Measurements from ENCODE around the gene ACAA1. TPM values are rescaled to one million over a fixed set of nuclear protein-coding genes. Genes with fewer than 3 reads are reported as not detected.
A peak's percentile ranks its signal among the peaks of the same experiment; 100 is the strongest.

Gene ACAA1
- total and polyA plus RNA-seq, 9 of the 15 experiments (the other 6 are each of a cell fraction or from before 2014, with no cell fraction given): 4.0 to 88.9 (median 57.2) TPM

- no peak for TF ChIP-seq ELK3 (CRISPR knock-in tag; IDR thresholded peaks at IDR 0.05)
- 0 out of 2 replicates have a peak, but pooled peaks have one; percentile 9 for TF ChIP-seq ATF6 (CRISPR knock-in tag; IDR thresholded peaks at IDR 0.05)
- TF ChIP-seq MEIS2 (IDR thresholded peaks at IDR 0.05; ENCODE audit: partially characterized antibody): no peak
- no peak for TF ChIP-seq HNRNPLL (IDR thresholded peaks at IDR 0.05; ENCODE audit: low read depth, low read length, poor library complexity, severe bottlenecking)
- TF ChIP-seq NKRF (IDR thresholded peaks at IDR 0.05; ENCODE audit: borderline replicate concordance): 0 out of 2 replicates have a peak, but pooled peaks have one; percentile 17
- TF ChIP-seq TAF7 (tag; IDR thresholded peaks at IDR 0.05): 0 out of 2 replicates have a peak, but pooled peaks have one; percentile 29
- TF ChIP-seq GABPB2 (CRISPR knock-in tag; conservative IDR thresholded peaks at IDR 0.05): no peak
- peak; percentile 8 for TF ChIP-seq PHF20 (IDR thresholded peaks at IDR 0.05; ENCODE audit: partially characterized antibody)
- TF ChIP-seq SMARCA5 (IDR thresholded peaks at IDR 0.05): 0 out of 2 replicates have a peak, but pooled peaks have one; percentile 33
- 0 out of 4 replicates have a peak, but pooled peaks of 1 of the 2 experiments have one; percentile 36 for TF ChIP-seq TBL1XR1 (IDR thresholded peaks at IDR 0.05; ENCODE audit: low read length in 2 of 2)
- 0 out of 2 replicates have a peak, but pooled peaks have one; percentile 40 for TF ChIP-seq ARID4B (CRISPR knock-in tag; IDR thresholded peaks at IDR 0.05)
- TF ChIP-seq JUND (IDR thresholded peaks at IDR 0.05; ENCODE audit: borderline replicate concordance, low read depth, low read length): no peak
- TF ChIP-seq JUND (tag; IDR thresholded peaks at IDR 0.05; ENCODE audit: borderline replicate concordance, low read depth, low read length): peak; percentile 36; the same call in 1 of the 3 replicates
- TF ChIP-seq NFE2 (IDR thresholded peaks at IDR 0.05; ENCODE audit: low read depth): no peak
- TF ChIP-seq GATA2 (CRISPR knock-in tag; IDR thresholded peaks at IDR 0.05): 0 out of 2 replicates have a peak, but pooled peaks have one; percentile 13
- TF ChIP-seq ZNF707 (CRISPR knock-in tag; conservative IDR thresholded peaks at IDR 0.05): no peak
- TF ChIP-seq NEUROD1 (IDR thresholded peaks at IDR 0.05; ENCODE audit: borderline replicate concordance, low read depth, low read length, partially characterized antibody): peak; percentile 19
- 0 out of 2 replicates have a peak, but pooled peaks have one; percentile 12 for TF ChIP-seq DPF2 (IDR thresholded peaks at IDR 0.05)
Observed at GRCh38 chr3:38163841-38164642, 27.1 kb upstream of the ACAA1 start (continued).

All from K562 (cell line).